Mesenchymal stem cell (in vitro differentiated cells and primary cell): ENCODE data around the gene GJB5.

ENCODE experiments used
- DNase-seq: peaks from one replicate; pipeline ENCODE4 v3.0.0-alpha.2; 2013
- H2AFZ ChIP-seq: one replicate; pipeline ENCODE4 v1.6.1; 2013; ENCODE audit warnings: low read depth, mild to moderate bottlenecking, control low read depth, inconsistent platforms, low read length, moderate library complexity
- H2AK5ac ChIP-seq: 2 replicates; pipeline ENCODE4 v1.6.1; 2013; ENCODE audit warnings: low read length, moderate library complexity, mild to moderate bottlenecking, inconsistent platforms; ENCODE audit not compliant: severe bottlenecking
- H2BK120ac ChIP-seq: one replicate; pipeline ENCODE4 v1.6.1; 2013; ENCODE audit warnings: low read depth, mild to moderate bottlenecking, inconsistent platforms, low read length, moderate library complexity
- H2BK12ac ChIP-seq, 2 experiments: one replicate each; pipeline ENCODE4 v1.6.1; 2013; ENCODE audit warnings: inconsistent platforms in 2 of 2, low read length in 2 of 2, mild to moderate bottlenecking in 2 of 2, moderate library complexity in 2 of 2, control low read depth in 1 of 2
- H2BK15ac ChIP-seq: one replicate; pipeline ENCODE4 v1.6.1; 2013; ENCODE audit warnings: mild to moderate bottlenecking, low read depth, inconsistent platforms; ENCODE audit not compliant: poor library complexity, severe bottlenecking
- H2BK5ac ChIP-seq: 2 replicates; pipeline ENCODE4 v1.6.1; 2013; ENCODE audit warnings: low read depth, mild to moderate bottlenecking, low read length, control low read depth, inconsistent platforms; ENCODE audit not compliant: poor library complexity, severe bottlenecking
- H3K14ac ChIP-seq, 2 experiments: one replicate each; pipeline ENCODE4 v1.6.1; 2013; ENCODE audit warnings: inconsistent platforms in 2 of 2, low read length in 2 of 2, control low read depth in 1 of 2, mild to moderate bottlenecking in 1 of 2, moderate library complexity in 1 of 2
- H3K18ac ChIP-seq, 2 experiments: one replicate each; pipeline ENCODE4 v1.6.1; 2013; ENCODE audit warnings: inconsistent platforms in 2 of 2, low read length in 2 of 2, control low read depth in 1 of 2, low read depth in 1 of 2, mild to moderate bottlenecking in 1 of 2
- H3K23ac ChIP-seq, 2 experiments: one replicate each; pipeline ENCODE4 v1.6.1; 2013; ENCODE audit warnings: inconsistent platforms in 2 of 2, low read length in 2 of 2, mild to moderate bottlenecking in 2 of 2, moderate library complexity in 2 of 2, control low read depth in 1 of 2
- H3K27ac ChIP-seq: 2 replicates; pipeline ENCODE4 v1.5.1; 2013; ENCODE audit warnings: mild to moderate bottlenecking, moderate library complexity, low read length, control low read depth, inconsistent platforms; ENCODE audit not compliant: poor library complexity, severe bottlenecking
- H3K27me3 ChIP-seq, 2 experiments: 2 replicates each; pipeline versions ENCODE4 v1.6.1 to v1.7.0; 2013; ENCODE audit warnings: low read length in 2 of 2, mild to moderate bottlenecking in 2 of 2, moderate library complexity in 2 of 2, control low read depth in 1 of 2, inconsistent platforms in 1 of 2; ENCODE audit not compliant: control insufficient read depth in 1 of 2, insufficient read depth in 1 of 2
- H3K36me3 ChIP-seq, 2 experiments: 2 replicates each; pipeline versions ENCODE4 v1.6.1 to v1.7.0; 2013; ENCODE audit warnings: low read length in 2 of 2, control low read depth in 1 of 2, inconsistent platforms in 1 of 2, low read depth in 1 of 2, mild to moderate bottlenecking in 1 of 2; ENCODE audit not compliant: insufficient read depth in 2 of 2, control insufficient read depth in 1 of 2
- H3K4ac ChIP-seq, 2 experiments: one replicate each; pipeline ENCODE4 v1.6.1; 2013; ENCODE audit warnings: inconsistent platforms in 2 of 2, low read length in 2 of 2, mild to moderate bottlenecking in 2 of 2, moderate library complexity in 2 of 2, control low read depth in 1 of 2, low read depth in 1 of 2
- H3K4me1 ChIP-seq: 2 replicates; pipeline ENCODE4 v1.6.1; 2013; ENCODE audit warnings: low read depth, low read length, control low read depth; ENCODE audit not compliant: control insufficient read depth, insufficient read depth
- H3K4me2 ChIP-seq: 2 replicates; pipeline ENCODE4 v1.6.1; 2013; ENCODE audit warnings: low read length, mild to moderate bottlenecking, inconsistent platforms; ENCODE audit not compliant: poor library complexity, severe bottlenecking
- H3K4me3 ChIP-seq, 2 experiments: 2 replicates each; pipeline versions ENCODE4 v1.5.1 to v1.7.0; 2013; ENCODE audit warnings: low read length in 2 of 2, mild to moderate bottlenecking in 2 of 2, control low read depth in 1 of 2, low read depth in 1 of 2; ENCODE audit not compliant: insufficient read depth in 1 of 2
- H3K79me1 ChIP-seq: replicated peaks from 2 replicates; pipeline ENCODE4 v1.6.1; 2013; ENCODE audit warnings: mild to moderate bottlenecking, control low read depth, low read length, inconsistent platforms; ENCODE audit not compliant: poor library complexity, severe bottlenecking
- H3K9ac ChIP-seq: 2 replicates; pipeline ENCODE4 v1.7.0; 2013; ENCODE audit warnings: mild to moderate bottlenecking, low read length, moderate library complexity
- H3K9me3 ChIP-seq: 2 replicates; pipeline ENCODE4 v1.7.0; 2013; ENCODE audit warnings: mild to moderate bottlenecking, low read length; ENCODE audit not compliant: control insufficient read depth
- H4K8ac ChIP-seq: one replicate; pipeline ENCODE4 v1.6.1; 2013; ENCODE audit warnings: inconsistent platforms, mild to moderate bottlenecking, low read length, moderate library complexity
- H4K91ac ChIP-seq: one replicate; pipeline ENCODE4 v1.6.1; 2013; ENCODE audit warnings: mild to moderate bottlenecking, low read length, inconsistent platforms
- WGBS: methylation state at CpG from one replicate; pipeline ENCODE4 v1.1.7; 2013; ENCODE audit warnings: mixed read lengths; 5-methylcytosine and 5-hydroxymethylcytosine counted together

GJB5 gene

DNA sequence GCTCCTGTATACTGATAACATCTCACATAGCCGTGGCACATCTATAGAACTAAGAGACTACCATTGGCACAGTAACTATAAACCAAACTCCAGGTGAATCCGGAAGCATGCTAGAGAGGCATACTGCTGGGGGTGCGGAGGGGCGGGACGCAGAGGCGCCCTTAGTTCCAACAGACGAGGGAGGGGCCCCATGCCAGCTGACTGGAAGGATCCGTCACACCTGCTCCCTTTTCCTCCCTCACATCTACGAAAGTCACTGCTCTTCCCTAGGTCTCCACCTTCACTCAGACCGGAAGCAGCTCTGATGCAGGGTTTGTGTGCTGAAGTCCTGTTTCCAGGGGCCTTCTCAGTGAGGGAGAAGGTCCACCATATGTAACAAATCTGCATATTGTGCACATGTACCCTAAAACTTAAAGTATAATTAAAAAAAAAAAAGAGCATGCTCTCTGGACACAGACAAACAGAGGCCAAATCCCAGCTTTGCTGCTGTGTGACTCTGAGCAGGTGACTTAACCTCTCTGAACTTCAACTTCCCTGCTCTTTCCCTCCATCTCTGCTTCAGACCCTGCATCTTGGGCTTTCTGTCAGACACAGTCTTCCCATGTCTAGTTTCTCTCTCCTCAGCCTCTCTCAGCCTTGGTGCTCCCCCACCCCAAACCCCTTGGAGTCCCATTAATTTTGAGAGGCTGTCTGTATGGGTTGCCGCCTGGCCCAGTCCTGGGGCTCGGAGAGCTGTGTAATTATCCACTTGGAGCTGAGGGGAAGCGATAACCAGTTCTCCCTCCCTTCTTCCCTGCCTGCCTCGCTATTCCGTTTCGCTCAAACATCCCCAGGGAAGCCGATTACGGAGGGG, 7.8 kb upstream of the GJB5 start:
- no peak overlapping the region for H3K9ac ChIP-seq
- no peak overlapping the region for H2BK12ac ChIP-seq
- H3K36me3 ChIP-seq, result no peaks in the 10 kb centered on the region
- H3K9me3 ChIP-seq, result no peaks in the 10 kb centered on the region
- H3K27me3 ChIP-seq, result peaks cover 8 to 78% of the 10 kb centered on the region in 2 experiments
- H3K79me1 ChIP-seq, result no peaks in the 10 kb centered on the region
- no peaks in the 10 kb centered on the region for H3K4me1 ChIP-seq
- no peak overlapping the region for H3K27ac ChIP-seq
- H4K8ac ChIP-seq, result no peak overlapping the region
- no peak overlapping the region for H2BK15ac ChIP-seq
- H3K14ac ChIP-seq, result no peak overlapping the region
- no peak overlapping the region for H2AFZ ChIP-seq
- H3K18ac ChIP-seq, result no peak overlapping the region
- H2BK5ac ChIP-seq, result no peak overlapping the region
- no peak for DNase-seq
- H3K4me2 ChIP-seq, result no peak overlapping the region
- no peak overlapping the region for H3K4ac ChIP-seq
- no peak overlapping the region for H3K4me3 ChIP-seq
- H4K91ac ChIP-seq, result no peak overlapping the region
- no peak overlapping the region for H2BK120ac ChIP-seq
- H3K23ac ChIP-seq, result no peak overlapping the region
- 68% methylated on average over 13 of the region's 18 CpGs for WGBS
- no peak overlapping the region for H2AK5ac ChIP-seq

DNA sequence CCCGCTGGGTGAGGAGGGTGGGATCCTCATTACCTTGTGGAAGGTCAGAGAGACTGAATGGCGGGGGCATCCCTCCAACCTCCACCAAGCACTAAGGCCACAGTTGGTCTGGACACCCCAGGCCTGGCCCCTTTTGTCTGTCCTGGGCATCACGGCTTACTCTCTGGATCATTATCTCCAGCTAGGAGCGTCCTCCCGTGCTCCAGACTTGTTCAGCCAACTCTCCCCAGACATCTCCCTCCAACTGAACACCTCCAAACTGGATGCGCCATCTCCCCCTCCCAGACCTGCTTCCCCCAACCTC, 7.3 kb upstream of the GJB5 start:
- no peak overlapping the region for H2AFZ ChIP-seq
- H3K4me1 ChIP-seq, result no peaks in the 10 kb centered on the region
- no peak overlapping the region for H3K4ac ChIP-seq
- peaks cover under 1% of the 10 kb centered on the region for H3K9me3 ChIP-seq
- H3K23ac ChIP-seq, result no peak overlapping the region
- H3K27ac ChIP-seq, result no peak overlapping the region
- no peak overlapping the region for H2BK15ac ChIP-seq
- no peak overlapping the region for H3K4me3 ChIP-seq
- no peaks in the 10 kb centered on the region for H3K36me3 ChIP-seq
- no peak overlapping the region for H3K14ac ChIP-seq
- H4K91ac ChIP-seq, result no peak overlapping the region
- H2BK12ac ChIP-seq, result no peak overlapping the region
- H2BK120ac ChIP-seq, result no peak overlapping the region
- H3K18ac ChIP-seq, result no peak overlapping the region
- DNase-seq, result no peak
- H3K4me2 ChIP-seq, result no peak overlapping the region
- WGBS, result 71% methylated on average over 6 of the region's 6 CpGs
- H2AK5ac ChIP-seq, result no peak overlapping the region
- H4K8ac ChIP-seq, result no peak overlapping the region
- H3K9ac ChIP-seq, result no peak overlapping the region
- peaks cover 4 to 73% of the 10 kb centered on the region in 2 experiments for H3K27me3 ChIP-seq
- H3K79me1 ChIP-seq, result no peaks in the 10 kb centered on the region
- H2BK5ac ChIP-seq, result no peak overlapping the region

DNA sequence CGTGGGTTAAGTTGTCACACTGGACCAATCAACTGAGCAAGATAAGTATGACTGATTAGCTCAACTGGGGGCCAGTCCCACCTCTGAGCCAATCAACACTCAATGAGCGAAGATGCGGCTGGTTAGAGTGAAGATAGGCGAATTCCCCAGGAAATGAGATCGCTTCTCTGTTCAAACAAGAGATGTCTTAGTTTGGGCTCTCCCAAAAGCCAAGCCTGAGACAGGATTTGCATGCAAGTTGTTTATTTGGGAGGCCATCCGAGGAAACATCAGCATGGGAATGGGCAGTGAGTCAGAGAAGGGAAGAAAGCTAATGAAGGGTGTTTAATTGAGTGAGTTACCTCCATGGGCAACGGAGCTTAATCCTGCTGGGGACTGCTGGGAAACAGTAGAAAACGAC, 4.9 kb upstream of the GJB5 start:
- H3K18ac ChIP-seq, result no peak overlapping the region
- no peak for DNase-seq
- no peak overlapping the region for H2BK120ac ChIP-seq
- no peak overlapping the region for H4K91ac ChIP-seq
- no peak overlapping the region for H2BK12ac ChIP-seq
- no peak overlapping the region for H4K8ac ChIP-seq
- no peak overlapping the region for H2BK15ac ChIP-seq
- no peak overlapping the region for H3K14ac ChIP-seq
- no peak overlapping the region for H3K23ac ChIP-seq
- H3K4me3 ChIP-seq, result no peak overlapping the region
- H3K4ac ChIP-seq, result no peak overlapping the region
- H3K27ac ChIP-seq, result no peak overlapping the region
- H3K27me3 ChIP-seq, result peaks cover 0 to 66% of the 10 kb centered on the region in 2 experiments
- no peak overlapping the region for H2BK5ac ChIP-seq
- no peak overlapping the region for H2AK5ac ChIP-seq
- H3K79me1 ChIP-seq, result no peaks in the 10 kb centered on the region
- H3K4me1 ChIP-seq, result no peaks in the 10 kb centered on the region
- WGBS, result 41% methylated on average over 8 of the region's 8 CpGs
- peaks cover 11% of the 10 kb centered on the region for H3K9me3 ChIP-seq
- no peak overlapping the region for H2AFZ ChIP-seq
- H3K4me2 ChIP-seq, result no peak overlapping the region
- H3K9ac ChIP-seq, result no peak overlapping the region
- no peaks in the 10 kb centered on the region for H3K36me3 ChIP-seq

DNA sequence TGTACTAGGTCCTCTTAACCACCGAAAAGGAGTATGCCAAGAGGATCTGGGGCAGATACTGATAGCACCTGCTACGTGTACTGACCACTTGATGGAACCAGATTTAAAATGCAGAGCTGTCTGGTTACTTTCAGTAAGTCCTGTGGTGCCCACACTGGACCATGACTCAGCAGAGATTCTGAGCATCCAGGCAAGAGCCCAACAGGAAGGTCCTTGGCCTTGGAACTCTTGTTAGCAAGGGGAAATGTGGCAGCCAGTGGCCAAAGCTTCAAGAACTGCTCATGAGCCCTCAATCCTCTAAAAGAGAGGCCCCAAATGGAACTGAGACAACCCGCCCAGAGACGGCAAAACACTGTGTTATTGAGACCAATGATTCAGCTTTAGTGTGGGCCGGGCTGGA, 4.2 kb upstream of the GJB5 start:
- Histone ChIP-seq H3K27me3 (peaks cover 0 to 63% of the 10 kb centered on the region in 2 experiments), H3K18ac (no peak overlapping the region), H3K4me1 (no peaks in the 10 kb centered on the region), H3K9me3 (peaks cover 11% of the 10 kb centered on the region), H3K36me3 (no peaks in the 10 kb centered on the region), H3K9ac (no peak overlapping the region), H3K27ac (no peak overlapping the region), H2AFZ (no peak overlapping the region), H3K23ac (no peak overlapping the region), H2BK120ac (no peak overlapping the region), H3K14ac (no peak overlapping the region), H2BK12ac (no peak overlapping the region), H2BK15ac (no peak overlapping the region), H3K79me1 (no peaks in the 10 kb centered on the region), H2AK5ac (no peak overlapping the region), H4K91ac (no peak overlapping the region), H3K4me2 (no peak overlapping the region), H4K8ac (no peak overlapping the region), H2BK5ac (no peak overlapping the region), H3K4me3 (no peak overlapping the region), H3K4ac (no peak overlapping the region)
- 74% methylated on average over 5 of the region's 5 CpGs for WGBS
- no peak for DNase-seq
